SK-N-MC (cell line): Measurements from ENCODE around the gene ZSCAN23.
"Not testable (repeated sequence)": the region's sequence is repeated elsewhere in the genome, so short reads cannot be mapped to it uniquely, and the experiment has no call there.

Source experiments
- DNase-seq: peaks from one replicate; pipeline ENCODE4 v3.0.0-alpha.2; 2011; ENCODE audit warnings: low read depth, low spot score
- H3K27ac ChIP-seq: fragments of 200-600 bp; sonication (generic); 2 replicates; pipeline ENCODE4 v1.5.1; 2016; ENCODE audit warnings: mixed run types
- H3K36me3 ChIP-seq: fragments of 200-600 bp; sonication (generic); 2 replicates; pipeline ENCODE4 v1.6.1; 2017; ENCODE audit warnings: antibody characterized with exemption, low read length, mixed read lengths; ENCODE audit not compliant: insufficient read depth
- H3K4me3 ChIP-seq: fragments of 200-600 bp; sonication (generic); 2 replicates; pipeline ENCODE4 v1.5.1; 2016
- H3K9ac ChIP-seq: fragments of 200-600 bp; sonication (generic); 2 replicates; pipeline ENCODE4 v1.8.0; 2017; ENCODE audit warnings: mixed run types, mixed read lengths; ENCODE audit not compliant: insufficient read length
- H3K9me3 ChIP-seq: fragments of 200-600 bp; sonication (generic); 2 replicates; pipeline ENCODE4 v1.6.1; 2017; ENCODE audit warnings: low read depth, mild to moderate bottlenecking, antibody characterized with exemption, low read length, moderate library complexity, mixed read lengths
- EZH2 ChIP-seq: fragments of 200-600 bp; sonication (generic); IDR thresholded peaks from one replicate; pipeline ENCODE4 v1.6.1; 2017; ENCODE audit warnings: antibody characterized with exemption
- FOXP2 ChIP-seq: optimal IDR thresholded peaks from 2 replicates; pipeline ENCODE3; 2011; ENCODE audit warnings: mild to moderate bottlenecking, moderate library complexity; ENCODE audit not compliant: insufficient read depth; ENCODE audit errors: extremely low read length, control extremely low read depth
- POLR2AphosphoS5 ChIP-seq: IDR thresholded peaks from 2 replicates; pipeline ENCODE4 v1.6.1; 2012; ENCODE audit warnings: mild to moderate bottlenecking, low read depth, low read length, borderline replicate concordance

The ZSCAN23 gene

DNA sequence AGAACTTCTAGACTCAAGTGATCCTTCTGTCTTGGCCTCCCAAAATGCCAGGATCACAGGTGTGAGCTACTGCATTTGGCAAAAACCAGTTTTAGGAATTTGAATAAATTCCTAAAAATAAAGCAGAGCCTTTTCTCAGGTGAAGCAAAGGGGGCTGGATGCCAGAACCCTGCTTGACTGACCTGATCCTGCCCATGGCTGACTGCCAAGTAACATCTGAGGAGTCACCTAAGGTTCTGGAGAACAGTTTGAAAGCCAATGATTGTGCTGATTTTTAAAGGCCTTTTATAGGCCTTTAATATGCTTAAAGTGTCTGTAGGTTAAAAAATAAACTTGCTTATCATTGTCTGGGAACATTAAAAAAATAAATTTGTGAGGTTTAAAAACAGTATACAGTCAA, 29.6 kb downstream of the ZSCAN23 start:
- TF ChIP-seq EZH2, result no peak
- Histone ChIP-seq H3K27ac (no peak overlapping the region), H3K9me3 (no peaks in the 10 kb centered on the region), H3K9ac (no peak overlapping the region), H3K4me3 (no peak overlapping the region), H3K36me3 (no peaks in the 10 kb centered on the region)
- no peak for DNase-seq

DNA sequence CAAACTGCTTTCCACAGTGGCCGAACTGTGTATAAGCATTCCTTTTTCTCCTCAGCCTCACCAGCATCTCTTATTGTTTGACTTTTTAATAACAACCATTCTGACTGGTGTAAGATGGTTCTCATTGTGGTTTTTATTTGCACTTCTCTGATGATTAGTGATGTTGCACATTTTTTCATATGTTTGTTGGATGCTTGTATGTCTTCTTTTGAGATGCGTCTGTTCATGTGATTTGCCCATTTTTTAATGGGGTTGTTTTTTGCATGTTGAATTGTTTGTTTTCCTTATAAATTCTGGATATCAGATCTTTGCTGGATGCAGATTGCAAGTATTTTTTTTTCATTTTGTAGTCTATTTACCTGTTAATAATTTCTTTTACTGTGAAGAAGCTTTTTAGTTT, 32.5 kb downstream of the ZSCAN23 start:
- TF ChIP-seq EZH2 (no peak), POLR2AphosphoS5 (no peak), FOXP2 (no peak)
- Histone ChIP-seq H3K9me3 (no peaks in the 10 kb centered on the region), H3K4me3 (no peak overlapping the region), H3K9ac (no peak overlapping the region), H3K36me3 (no peaks in the 10 kb centered on the region), H3K27ac (no peak overlapping the region)
- DNase-seq, result no peak

DNA sequence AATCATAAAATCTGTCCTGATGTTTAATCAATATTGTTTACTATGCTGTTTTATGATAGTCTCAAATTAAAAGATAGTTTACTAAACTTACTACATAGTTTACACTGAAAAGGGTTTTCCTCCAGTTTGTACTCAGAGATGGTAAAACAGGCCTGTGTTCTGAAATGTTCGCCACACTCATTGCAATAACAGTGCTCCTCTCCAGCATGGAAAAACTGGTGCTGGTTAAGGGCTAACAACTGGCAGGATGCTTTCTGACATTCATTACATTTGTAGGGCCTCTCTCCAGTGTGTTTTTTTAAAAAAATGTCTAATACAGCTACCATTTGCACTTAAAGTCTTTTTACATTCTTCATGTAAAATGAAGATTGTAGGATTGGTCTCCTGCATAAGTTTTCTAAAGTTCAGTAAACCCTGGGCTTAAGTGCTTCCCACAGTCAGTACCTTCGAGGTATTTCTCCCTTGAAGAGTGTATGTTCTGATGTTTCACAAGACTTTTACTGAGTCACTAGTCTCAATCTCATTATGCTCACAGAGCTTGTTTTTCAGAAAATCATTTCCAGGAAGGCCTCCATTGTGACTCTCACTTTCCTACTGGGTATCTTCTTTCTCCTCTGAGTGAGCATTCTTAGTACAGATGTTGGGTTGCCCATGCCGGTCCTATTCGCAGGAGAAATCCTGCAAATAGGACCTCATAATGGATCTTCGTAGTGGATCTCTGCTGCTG, 35.1 kb downstream of the ZSCAN23 start:
- Histone ChIP-seq H3K9ac (no peak overlapping the region), H3K36me3 (no peaks in the 10 kb centered on the region), H3K9me3 (no peaks in the 10 kb centered on the region), H3K27ac (no peak overlapping the region), H3K4me3 (no peak overlapping the region)
- no peak for TF ChIP-seq EZH2
- TF ChIP-seq POLR2AphosphoS5, result no peak
- TF ChIP-seq FOXP2, result no peak
- DNase-seq, result no peak

DNA sequence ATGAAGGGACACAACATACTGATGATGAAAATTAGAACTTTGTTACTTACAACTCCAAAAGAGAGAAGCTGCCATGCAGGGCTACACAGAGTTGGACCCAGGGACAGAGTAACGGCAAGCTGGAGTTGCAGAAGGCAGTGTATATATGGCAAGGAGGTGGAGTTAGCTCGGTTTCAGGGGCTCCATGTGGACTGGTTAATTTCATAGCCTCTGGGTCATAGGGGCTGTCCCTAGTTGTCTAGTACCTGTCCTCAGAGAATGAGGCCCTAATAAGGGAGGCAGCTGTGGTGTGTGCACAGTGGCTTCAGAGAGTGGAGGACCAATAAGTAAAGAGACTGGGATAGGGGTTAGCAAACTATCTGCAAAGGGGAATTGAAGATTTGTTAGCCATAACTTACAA, 35.9 kb downstream of the ZSCAN23 start:
- H3K27ac ChIP-seq, result no peak overlapping the region
- no peaks in the 10 kb centered on the region for H3K36me3 ChIP-seq
- TF ChIP-seq EZH2 (no peak), POLR2AphosphoS5 (no peak), FOXP2 (no peak)
- H3K9me3 ChIP-seq, result no peaks in the 10 kb centered on the region
- no peak overlapping the region for H3K9ac ChIP-seq
- H3K4me3 ChIP-seq, result no peak overlapping the region
- DNase-seq, result no peak

DNA sequence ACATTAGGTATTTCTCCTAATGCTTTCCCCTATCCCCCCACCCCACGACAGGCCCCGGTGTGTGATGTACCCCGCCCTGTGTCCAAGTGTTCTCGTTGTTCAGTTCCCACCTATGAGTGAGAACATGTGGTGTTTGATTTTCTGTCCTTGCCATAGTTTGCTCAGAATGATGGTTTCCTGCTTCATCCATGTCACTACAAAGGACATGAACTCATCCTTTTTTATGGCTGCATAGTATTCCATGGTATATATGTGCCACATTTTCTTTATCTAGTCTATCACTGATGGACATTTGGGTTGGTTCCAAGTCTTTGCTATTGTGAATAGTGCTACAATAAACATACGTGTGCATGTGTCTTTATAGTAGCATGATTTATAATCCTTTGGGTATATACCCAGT, 39.4 kb downstream of the ZSCAN23 start:
- DNase-seq, H3K36me3 ChIP-seq, H3K27ac ChIP-seq, H3K4me3 ChIP-seq, H3K9ac ChIP-seq, H3K9me3 ChIP-seq: not testable (repeated sequence)

DNA sequence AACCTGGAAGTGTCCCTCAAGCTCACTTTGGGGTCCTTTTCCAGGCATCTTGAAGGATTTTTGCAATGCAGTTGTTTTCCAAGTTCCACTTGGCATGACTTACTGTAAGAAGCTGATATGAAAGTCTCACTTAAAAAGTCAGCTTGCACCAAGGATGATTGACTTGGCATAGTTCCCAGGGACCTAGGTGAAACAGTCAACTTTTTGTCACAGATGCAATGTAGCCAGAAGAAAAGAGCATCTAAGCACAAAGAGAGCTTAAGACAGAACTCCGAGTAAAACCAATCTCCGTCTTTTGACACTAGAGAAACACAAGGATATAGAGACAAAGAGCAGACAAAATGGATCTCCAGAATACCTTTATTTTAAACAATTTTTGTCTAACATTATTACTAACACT, 41.1 kb downstream of the ZSCAN23 start:
- Histone ChIP-seq H3K27ac (no peak overlapping the region), H3K4me3 (no peak overlapping the region), H3K9me3 (no peaks in the 10 kb centered on the region), H3K9ac (no peak overlapping the region), H3K36me3 (no peaks in the 10 kb centered on the region)
- TF ChIP-seq FOXP2, result no peak
- no peak for TF ChIP-seq POLR2AphosphoS5
- no peak for TF ChIP-seq EZH2
- DNase-seq, result no peak

DNA sequence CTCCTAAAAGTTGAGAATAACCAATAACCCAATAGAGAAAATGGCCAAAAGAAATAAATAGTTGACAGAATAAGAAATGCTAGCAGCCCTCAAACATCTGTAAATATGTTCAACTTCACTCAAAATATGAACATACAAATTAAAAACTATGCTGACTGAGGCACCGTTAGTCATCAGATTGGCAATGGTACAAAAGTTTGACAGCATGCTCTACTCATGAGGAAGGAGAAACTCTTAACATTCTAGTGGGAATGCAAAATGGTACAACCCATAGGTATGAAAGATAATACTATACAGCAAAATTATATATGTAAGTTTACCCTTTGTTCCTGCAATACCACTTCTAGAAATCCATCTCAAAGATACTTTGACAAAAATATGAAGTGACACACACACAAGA, 42.1 kb downstream of the ZSCAN23 start:
- Histone ChIP-seq H3K9me3 (no peaks in the 10 kb centered on the region), H3K4me3 (no peak overlapping the region), H3K36me3 (no peaks in the 10 kb centered on the region), H3K9ac (no peak overlapping the region), H3K27ac (no peak overlapping the region)
- DNase-seq, result no peak
- TF ChIP-seq FOXP2, result no peak
- TF ChIP-seq EZH2, result no peak
- TF ChIP-seq POLR2AphosphoS5, result no peak

DNA sequence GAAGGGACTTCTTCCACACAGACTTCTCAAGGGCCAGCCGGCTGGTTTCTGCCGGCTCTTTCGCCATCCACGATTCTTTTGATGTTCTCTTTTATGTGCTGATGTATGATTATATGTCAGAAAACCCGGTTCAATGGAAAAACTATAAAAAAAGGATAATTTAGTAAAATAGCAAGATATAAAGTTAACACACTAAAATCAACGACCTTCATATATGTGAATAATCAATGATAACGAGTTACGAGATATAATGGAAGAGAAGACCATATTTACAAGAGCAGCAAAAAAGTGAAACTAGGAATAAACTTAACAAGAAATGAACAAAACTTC, 43.2 kb downstream of the ZSCAN23 start:
- no peak for DNase-seq
- H3K36me3 ChIP-seq, result no peaks in the 10 kb centered on the region
- H3K27ac ChIP-seq, result no peak overlapping the region
- no peaks in the 10 kb centered on the region for H3K9me3 ChIP-seq
- no peak overlapping the region for H3K9ac ChIP-seq
- no peak overlapping the region for H3K4me3 ChIP-seq
- TF ChIP-seq FOXP2 (no peak), EZH2 (no peak), POLR2AphosphoS5 (no peak)

DNA sequence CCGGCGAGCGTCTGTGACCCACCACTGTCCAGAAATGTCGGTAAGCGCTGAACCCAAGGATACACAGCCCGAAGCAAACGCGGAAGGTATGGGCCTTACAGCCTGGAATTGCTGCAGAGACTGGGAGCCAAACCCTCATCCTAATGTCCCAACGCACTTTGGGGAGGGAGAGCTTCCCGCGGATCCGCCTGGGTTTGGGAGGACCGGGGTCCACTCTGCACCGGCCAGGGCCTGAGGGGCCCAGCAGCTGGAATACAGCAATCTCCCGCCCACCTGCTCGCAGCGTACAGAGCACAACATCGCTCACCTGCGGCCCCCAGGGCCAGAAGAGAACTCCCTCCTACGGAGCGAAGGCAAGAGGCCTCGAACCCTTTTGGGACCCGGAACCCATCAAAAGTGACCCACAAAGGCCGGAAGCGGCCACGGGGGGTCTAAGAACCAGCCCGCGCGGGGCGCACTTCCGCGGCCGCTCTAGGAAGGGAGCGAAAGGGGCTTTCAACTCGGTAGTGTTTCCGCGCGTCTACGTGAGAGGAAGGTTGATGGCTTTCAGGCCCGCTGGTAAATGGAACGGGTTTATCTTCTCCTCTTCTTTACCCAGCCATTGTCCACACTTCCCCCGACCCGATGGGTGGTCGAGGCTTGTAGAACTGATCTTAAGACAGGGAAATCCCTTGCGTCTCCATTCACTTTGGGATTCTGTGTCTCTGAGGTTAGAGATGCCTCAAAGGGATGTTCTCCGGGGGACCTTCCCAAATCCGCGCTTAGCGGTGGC, 43.8 kb downstream of the ZSCAN23 start, which contains the start of gene ZSCAN12:
ZSCAN12 (minus strand) TSS at position 398 of the 772 bp plus-strand sequence. CDS start 1,342 bp downstream, outside the sequence.
- DNase-seq, result no peak
- no peaks in the 10 kb centered on the region for H3K36me3 ChIP-seq
- no peak within 1 kb of the TSS for H3K9ac ChIP-seq
- no peaks in the 10 kb centered on the region for H3K9me3 ChIP-seq
- TF ChIP-seq POLR2AphosphoS5 (peak; percentile 48; the same call in 1 of the 2 replicates), FOXP2 (no peak), EZH2 (no peak)
- H3K4me3 ChIP-seq, result no peak within 1 kb of the TSS
- no peak within 1 kb of the TSS for H3K27ac ChIP-seq
